Urinary bladder (tissue), 4 donors: ENCODE data around the gene NEDD4. TPM values are rescaled to one million over a fixed set of nuclear protein-coding genes. Genes with fewer than 3 reads are reported as not detected.
"Not testable (repeated sequence)": the region's sequence is repeated elsewhere in the genome, so short reads cannot be mapped to it uniquely, and the experiment has no call there.

ENCODE experiments used
- DNase-seq: peaks from one replicate; pipeline ENCODE4 v3.0.0-alpha.2; 2015; ENCODE audit errors: extremely low spot score
- H3K27ac ChIP-seq: one replicate; pipeline ENCODE4 v1.5.1; 2013; ENCODE audit warnings: low read depth, mild to moderate bottlenecking, moderate library complexity
- H3K36me3 ChIP-seq: one replicate; pipeline ENCODE4 v1.6.1; 2013; ENCODE audit warnings: mild to moderate bottlenecking, moderate library complexity; ENCODE audit not compliant: insufficient read depth
- H3K4me1 ChIP-seq: one replicate; pipeline ENCODE4 v1.6.1; 2013; ENCODE audit warnings: mild to moderate bottlenecking, moderate library complexity; ENCODE audit not compliant: insufficient read depth
- H3K4me3 ChIP-seq: one replicate; pipeline ENCODE4 v1.5.1; 2013; ENCODE audit warnings: low read depth, low read length
- WGBS: extraction: QIAGEN DNeasy Blood & Tissue Kit; methylation state at CpG from one replicate; pipeline ENCODE4 v1.1.7; 2013; 5-methylcytosine and 5-hydroxymethylcytosine counted together
- polyA plus RNA-seq: library from polyadenylated mRNA; stranded (reverse); fragments of 200-250 nt; gene quantifications from one replicate; pipeline ENCODE4 v1.2.3, GENCODE V29; 2013
- total RNA-seq: library from RNA; depleted of rRNA; stranded (reverse); fragments of >200 nt; gene quantifications from one replicate; pipeline ENCODE4 v1.2.3, GENCODE V29; 2014
- donor health status: healthy with polysubstance abuse.
- donor health status: healthy.

Gene NEDD4
- 51.2 TPM for total RNA-seq
- polyA plus RNA-seq, result 12.4 TPM

GRCh38 chr15:55993111-55993803 is at the start of gene NEDD4:
Gene NEDD4, minus strand, starts transcription at chr15:55993612. Its CDS starts 57 bp downstream, at chr15:55993555.
- Histone ChIP-seq H3K4me3 (peak within 1 kb of the TSS; percentile 74), H3K27ac (peak within 1 kb of the TSS; percentile 89), H3K36me3 (no peaks in the 10 kb centered on the region), H3K4me1 (no peaks in the 10 kb centered on the region)
- peak; percentile 71 for DNase-seq
- under 1% methylated on average over 83 of the region's 83 CpGs for WGBS

DNA sequence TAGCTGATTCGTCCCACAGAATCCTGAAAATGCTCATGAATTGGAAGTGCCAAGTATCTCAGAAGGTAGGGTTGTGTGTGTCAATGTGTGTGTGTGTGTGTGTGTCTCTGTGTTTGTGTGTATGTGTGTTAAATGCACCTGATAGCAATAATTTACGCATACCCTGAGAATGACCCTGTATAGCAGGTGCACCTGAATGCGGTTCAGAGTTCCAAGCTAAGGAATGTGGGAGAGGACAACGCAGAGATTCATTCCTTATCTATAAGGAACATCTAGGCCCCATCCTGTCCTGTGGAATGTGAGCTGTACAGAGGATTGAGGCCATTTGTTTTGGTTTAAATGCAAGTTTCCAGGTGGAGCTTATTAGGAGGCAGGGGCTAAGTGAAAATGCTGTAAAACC is 49.1 kb upstream of the NEDD4 start:
- Histone ChIP-seq H3K36me3 (no peaks in the 10 kb centered on the region), H3K4me1 (no peaks in the 10 kb centered on the region), H3K4me3 (no peak overlapping the region), H3K27ac (no peak overlapping the region)
- DNase-seq, result no peak
- WGBS, result 61% methylated on average over 4 of the region's 4 CpGs

DNA sequence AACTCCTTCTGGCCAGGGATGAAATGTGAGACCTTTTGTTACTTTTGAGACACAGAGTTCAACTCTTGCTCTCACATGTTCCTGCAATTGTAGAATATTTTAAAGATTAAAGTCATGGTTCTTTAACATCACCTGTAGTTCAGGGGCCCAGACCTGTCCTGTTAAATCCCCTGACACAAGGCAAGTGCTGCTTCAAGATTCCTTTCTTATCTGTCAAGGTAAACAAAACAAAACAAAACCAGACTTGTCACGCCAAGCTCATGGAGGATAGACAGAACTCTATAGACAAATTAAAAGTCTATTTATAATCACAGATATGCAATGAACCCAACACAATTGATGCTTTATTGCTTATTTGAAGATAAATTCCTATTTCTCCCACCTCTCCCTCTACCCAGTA is 48.6 kb upstream of the NEDD4 start:
- 54% methylated on average over 1 of the region's 1 CpG for WGBS

DNA sequence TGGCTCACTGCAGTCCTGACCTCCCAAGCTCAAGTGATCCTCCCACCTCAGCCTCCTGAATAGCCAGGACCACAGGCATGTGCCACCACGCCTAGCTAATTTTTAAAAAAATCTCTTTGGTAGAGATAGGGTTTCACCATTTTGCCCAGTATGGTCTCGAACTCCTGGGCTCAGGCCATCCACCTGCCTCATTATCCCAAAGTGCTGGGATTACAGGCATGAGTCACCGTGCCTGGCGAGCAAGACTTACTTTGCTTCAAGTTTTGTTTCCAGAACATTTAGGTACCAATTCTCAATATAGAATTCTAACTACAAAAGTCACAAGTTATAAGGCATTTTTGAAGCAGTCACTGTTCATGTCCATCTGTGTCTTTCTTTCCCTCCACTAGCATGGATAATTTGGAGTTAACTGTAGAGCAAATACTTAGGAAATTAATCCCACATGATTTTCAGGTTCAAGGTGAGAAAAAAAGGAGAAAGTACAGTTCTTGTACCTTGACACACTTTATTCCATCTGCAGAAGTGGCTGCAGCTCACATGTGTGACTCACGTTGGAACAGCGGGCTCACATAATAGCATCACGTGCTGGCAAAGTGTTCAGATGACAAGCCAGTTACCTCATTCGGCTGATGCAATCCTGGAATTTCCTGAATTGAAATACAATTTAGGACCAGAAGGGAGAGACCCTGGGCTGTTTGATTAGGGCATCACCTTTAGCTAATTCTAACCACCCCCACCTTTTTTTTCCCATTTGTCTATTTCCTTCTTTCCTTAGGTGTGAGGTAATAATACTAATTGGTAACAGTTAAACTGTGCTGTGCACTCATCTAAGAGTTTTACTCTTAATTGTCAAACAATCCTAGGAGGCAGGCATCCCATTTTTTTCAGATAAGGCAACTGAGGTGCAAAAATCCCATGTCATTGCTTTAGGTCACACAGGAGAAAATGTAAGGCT is 46.9 kb upstream of the NEDD4 start:
- peak; percentile 62 for DNase-seq
- 44% methylated on average over 8 of the region's 8 CpGs for WGBS
- Histone ChIP-seq H3K4me1 (no peaks in the 10 kb centered on the region), H3K4me3 (no peak overlapping the region), H3K36me3 (no peaks in the 10 kb centered on the region), H3K27ac (peak overlapping the region; percentile 45)

More for the DNA sequence above, 48.6 kb upstream of the NEDD4 start:
- Histone ChIP-seq H3K4me1 (no peaks in the 10 kb centered on the region), H3K36me3 (no peaks in the 10 kb centered on the region), H3K4me3 (no peak overlapping the region), H3K27ac (no peak overlapping the region)
- no peak for DNase-seq

DNA sequence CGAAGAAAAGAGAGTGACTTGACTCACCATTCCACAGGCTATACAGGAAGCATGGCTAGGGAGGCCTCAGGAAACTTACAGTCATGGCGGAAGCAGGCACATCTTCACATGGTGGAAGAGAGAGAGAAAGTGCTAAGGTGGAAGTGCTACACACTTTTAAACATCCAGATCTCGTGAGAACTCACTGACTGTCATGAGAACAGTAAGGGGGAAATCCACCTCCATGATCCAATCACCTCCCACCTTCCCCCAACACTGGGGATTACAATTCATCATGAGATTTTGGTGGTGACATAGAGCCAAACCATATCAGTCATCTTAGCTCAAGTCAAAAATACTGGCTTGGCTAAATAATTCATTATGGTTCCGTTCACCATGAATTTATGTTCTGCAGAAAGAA is 45.3 kb upstream of the NEDD4 start:
- H3K27ac ChIP-seq, result no peak overlapping the region
- H3K36me3 ChIP-seq, result no peaks in the 10 kb centered on the region
- no peak for DNase-seq
- no peak overlapping the region for H3K4me3 ChIP-seq
- H3K4me1 ChIP-seq, result no peaks in the 10 kb centered on the region
- 92% methylated on average over 4 of the region's 4 CpGs for WGBS

DNA sequence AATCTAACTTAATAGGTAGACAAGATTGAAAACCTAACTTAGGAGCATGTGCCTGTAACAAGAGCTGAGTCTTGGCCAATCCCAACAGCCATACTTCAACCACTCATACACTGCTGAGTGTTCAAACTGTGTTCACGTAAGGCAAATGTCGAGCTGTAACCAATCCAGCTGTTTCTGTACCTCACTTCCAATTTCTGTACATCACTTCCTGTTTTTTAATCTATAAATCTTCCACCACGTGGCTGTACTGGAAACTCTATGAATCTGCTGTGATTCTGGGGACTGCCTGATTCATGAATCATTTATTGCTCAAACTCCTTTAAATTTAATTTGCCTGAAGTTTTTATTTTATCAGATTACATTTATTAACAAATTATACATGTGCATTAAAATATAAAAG is 44.6 kb upstream of the NEDD4 start:
- WGBS, result 36% methylated on average over 3 of the region's 3 CpGs
- no peaks in the 10 kb centered on the region for H3K4me1 ChIP-seq
- H3K4me3 ChIP-seq, result no peak overlapping the region

DNA sequence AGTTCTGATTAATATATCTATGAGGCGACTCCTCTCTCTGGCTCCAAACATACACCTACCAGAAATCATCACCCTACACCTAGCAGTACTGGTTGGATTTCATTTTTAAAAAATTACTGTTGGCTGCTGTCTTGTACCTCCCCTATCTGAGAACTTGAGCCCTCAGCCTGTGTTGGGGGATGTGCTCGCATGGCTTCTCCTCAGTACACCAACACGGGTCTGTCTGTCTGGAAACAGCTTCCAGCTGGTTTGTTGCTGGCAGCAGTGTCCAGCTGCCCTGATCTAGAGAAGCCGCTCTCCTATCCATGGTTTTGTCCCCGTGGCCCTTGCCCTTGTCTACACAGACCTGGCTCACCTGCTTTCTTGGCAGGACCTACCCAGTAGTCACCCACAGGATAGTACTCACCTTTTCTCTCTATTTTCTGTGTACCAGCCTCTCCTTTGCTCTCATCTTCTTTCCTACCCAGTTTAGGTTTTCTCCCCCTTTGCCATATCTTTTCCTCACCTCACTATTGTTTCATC is 43.2 kb upstream of the NEDD4 start:
- H3K4me1 ChIP-seq, result no peaks in the 10 kb centered on the region
- 66% methylated on average over 5 of the region's 5 CpGs for WGBS
- no peak overlapping the region for H3K27ac ChIP-seq
- DNase-seq, result no peak
- H3K4me3 ChIP-seq, result no peak overlapping the region
- no peaks in the 10 kb centered on the region for H3K36me3 ChIP-seq

More for the DNA sequence above, 44.6 kb upstream of the NEDD4 start:
- no peaks in the 10 kb centered on the region for H3K36me3 ChIP-seq
- DNase-seq, result no peak
- no peak overlapping the region for H3K27ac ChIP-seq

GRCh38 chr15:56035166-56035565 is 41.8 kb upstream of the NEDD4 start:
- no peaks in the 10 kb centered on the region for H3K36me3 ChIP-seq
- no peaks in the 10 kb centered on the region for H3K4me1 ChIP-seq
- DNase-seq, result no peak
- 94% methylated on average over 2 of the region's 2 CpGs for WGBS
- H3K27ac ChIP-seq, result no peak overlapping the region
- no peak overlapping the region for H3K4me3 ChIP-seq

- no peaks in the 10 kb centered on the region for H3K4me1 ChIP-seq
- no peak overlapping the region for H3K4me3 ChIP-seq
- WGBS, result 44% methylated on average over 2 of the region's 2 CpGs
- no peak for DNase-seq
- no peaks in the 10 kb centered on the region for H3K36me3 ChIP-seq
- H3K27ac ChIP-seq, result no peak overlapping the region
Measured at GRCh38 chr15:56034514-56034913, 41.1 kb upstream of the NEDD4 start.

DNA sequence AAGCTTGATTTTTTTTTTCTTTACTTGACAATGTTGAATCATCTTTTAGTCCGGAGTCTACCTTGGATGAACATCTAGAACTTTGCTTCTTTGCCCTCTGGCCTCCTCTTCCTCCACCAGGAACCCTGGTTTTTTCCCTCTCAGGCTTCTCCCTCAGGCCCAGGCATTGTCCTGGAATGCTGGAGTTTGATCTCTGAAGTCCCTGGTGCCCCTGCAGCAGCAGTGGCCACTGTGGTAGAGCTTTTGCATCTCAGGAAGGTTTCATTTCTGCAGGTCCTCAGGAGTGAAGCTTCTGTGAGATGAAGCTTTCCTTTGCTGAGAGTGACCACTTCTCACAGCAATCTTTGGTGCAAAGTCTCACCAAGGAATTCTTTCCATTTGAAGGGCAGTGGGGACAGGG is 39.0 kb upstream of the NEDD4 start:
- no peak for DNase-seq
- no peak overlapping the region for H3K27ac ChIP-seq
- no peaks in the 10 kb centered on the region for H3K36me3 ChIP-seq
- H3K4me3 ChIP-seq, result no peak overlapping the region
- no peaks in the 10 kb centered on the region for H3K4me1 ChIP-seq
- WGBS, result 99% methylated on average over 1 of the region's 1 CpG

GRCh38 chr15:56031836-56032235 is 38.4 kb upstream of the NEDD4 start:
- H3K36me3 ChIP-seq, result no peaks in the 10 kb centered on the region
- no peak for DNase-seq
- no peak overlapping the region for H3K27ac ChIP-seq
- H3K4me1 ChIP-seq, result no peaks in the 10 kb centered on the region
- WGBS, result 78% methylated on average over 6 of the region's 6 CpGs
- no peak overlapping the region for H3K4me3 ChIP-seq

- Histone ChIP-seq H3K4me1 (no peaks in the 10 kb centered on the region), H3K36me3 (no peaks in the 10 kb centered on the region), H3K4me3 (no peak overlapping the region), H3K27ac (no peak overlapping the region)
- 86% methylated on average over 4 of the region's 4 CpGs for WGBS
- no peak for DNase-seq
Measured at GRCh38 chr15:56031402-56031801, 38.0 kb upstream of the NEDD4 start.

DNA sequence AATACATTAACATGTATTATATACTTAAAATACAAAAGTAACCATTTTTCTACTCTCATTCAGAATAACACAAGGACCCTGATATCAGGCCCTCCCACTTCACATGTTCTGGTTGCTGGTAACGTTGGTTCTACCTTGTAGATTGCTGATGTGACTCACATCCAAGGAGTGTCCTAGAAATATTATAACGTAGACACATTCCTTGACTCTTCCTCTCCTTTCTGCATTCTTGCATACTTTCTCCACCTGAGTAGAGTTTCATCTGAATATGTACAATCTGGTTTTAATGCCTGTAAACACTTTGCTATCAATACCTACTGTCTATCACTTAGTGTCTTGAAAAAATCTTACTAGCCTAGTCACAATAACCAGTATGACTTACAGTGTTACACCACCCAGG is 35.0 kb upstream of the NEDD4 start:
- no peak for DNase-seq
- 84% methylated on average over 2 of the region's 2 CpGs for WGBS
- H3K4me1 ChIP-seq, result no peaks in the 10 kb centered on the region
- no peak overlapping the region for H3K4me3 ChIP-seq
- H3K27ac ChIP-seq, result no peak overlapping the region
- no peaks in the 10 kb centered on the region for H3K36me3 ChIP-seq

DNA sequence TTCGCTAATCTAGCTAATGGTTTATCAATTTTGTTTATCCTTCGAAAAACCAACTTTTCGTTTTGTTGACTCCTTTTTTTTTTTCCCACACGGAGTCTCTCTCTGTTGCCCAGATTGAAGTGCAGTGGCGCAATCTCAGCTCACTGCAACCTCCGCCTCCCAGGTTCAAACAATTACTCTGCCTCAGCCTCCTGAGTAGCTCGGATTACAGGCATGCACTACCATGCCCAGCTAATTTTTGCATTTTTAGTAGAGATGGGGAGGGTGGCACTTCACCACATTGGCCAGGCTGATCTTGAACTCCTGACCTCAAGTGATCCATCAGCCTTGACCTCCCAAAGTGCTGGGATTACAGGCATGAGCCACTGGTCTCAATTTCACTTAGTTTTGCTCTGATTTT is 29.7 kb upstream of the NEDD4 start:
- DNase-seq, H3K27ac ChIP-seq, H3K4me3 ChIP-seq, H3K4me1 ChIP-seq, H3K36me3 ChIP-seq: not testable (repeated sequence)
- 90% methylated on average over 7 of the region's 7 CpGs for WGBS
